Measurements from ENCODE around the gene OGFR. TPM values are rescaled to one million over a fixed set of nuclear protein-coding genes. Genes with fewer than 3 reads are reported as not detected.

The OGFR gene
- total RNA-seq, 1 donor from 2014 or later, result 31.0 TPM

- H3K4me3 Mint-ChIP-seq (ENCODE audit: low read depth), result no peak overlapping the region
- no peak overlapping the region for H3K27ac Mint-ChIP-seq
- H3K9me3 Mint-ChIP-seq (ENCODE audit: low read depth), result no peaks in the 10 kb centered on the region
- H3K27me3 Mint-ChIP-seq, result no peaks in the 10 kb centered on the region
- peaks cover 11% of the 10 kb centered on the region for H3K4me1 Mint-ChIP-seq (ENCODE audit: low read depth)
- no peak for TF ChIP-seq CTCF (IDR thresholded peaks at IDR 0.05; ENCODE audit: unreplicated experiment)
- peaks cover 4% of the 10 kb centered on the region for H3K36me3 Mint-ChIP-seq (ENCODE audit: insufficient read depth)
- DNase-seq (ENCODE audit: low spot score, unreplicated experiment), result no peak
Measured at GRCh38 chr20:62834967-62835730, 30.5 kb downstream of the OGFR start.

- DNase-seq (ENCODE audit: low spot score, unreplicated experiment), result no peak
- Mint-ChIP-seq H3K9me3 (ENCODE audit: low read depth) (no peaks in the 10 kb centered on the region), H3K27ac (no peak overlapping the region), H3K4me3 (ENCODE audit: low read depth) (no peak overlapping the region), H3K27me3 (no peaks in the 10 kb centered on the region), H3K4me1 (ENCODE audit: low read depth) (peaks cover 11% of the 10 kb centered on the region), H3K36me3 (ENCODE audit: insufficient read depth) (peaks cover 6% of the 10 kb centered on the region)
- no peak for TF ChIP-seq CTCF (IDR thresholded peaks at IDR 0.05; ENCODE audit: unreplicated experiment)
Measured at GRCh38 chr20:62835931-62836861, 31.6 kb downstream of the OGFR start.

GRCh38 chr20:62836967-62837490 is 32.4 kb downstream of the OGFR start:
- H3K27ac Mint-ChIP-seq, result no peak overlapping the region
- peaks cover 10% of the 10 kb centered on the region for H3K4me1 Mint-ChIP-seq (ENCODE audit: low read depth)

GRCh38 chr20:62837790-62838127 is 33.1 kb downstream of the OGFR start:
- no peak overlapping the region for H3K27ac Mint-ChIP-seq

More at GRCh38 chr20:62836967-62837490, 32.4 kb downstream of the OGFR start:
- Mint-ChIP-seq H3K9me3 (ENCODE audit: low read depth) (no peaks in the 10 kb centered on the region), H3K27me3 (no peaks in the 10 kb centered on the region), H3K4me3 (ENCODE audit: low read depth) (no peak overlapping the region), H3K36me3 (ENCODE audit: insufficient read depth) (peaks cover 6% of the 10 kb centered on the region)
- no peak for DNase-seq (ENCODE audit: low spot score, unreplicated experiment)
- no peak for TF ChIP-seq CTCF (IDR thresholded peaks at IDR 0.05; ENCODE audit: unreplicated experiment)

More at GRCh38 chr20:62837790-62838127, 33.1 kb downstream of the OGFR start:
- Mint-ChIP-seq H3K4me1 (ENCODE audit: low read depth) (peaks cover 7% of the 10 kb centered on the region), H3K27me3 (no peaks in the 10 kb centered on the region), H3K9me3 (ENCODE audit: low read depth) (no peaks in the 10 kb centered on the region), H3K36me3 (ENCODE audit: insufficient read depth) (peaks cover 6% of the 10 kb centered on the region), H3K4me3 (ENCODE audit: low read depth) (no peak overlapping the region)
- TF ChIP-seq CTCF (IDR thresholded peaks at IDR 0.05; ENCODE audit: unreplicated experiment), result no peak
- no peak for DNase-seq (ENCODE audit: low spot score, unreplicated experiment)

Data from progenitor cell of endocrine pancreas (in vitro differentiated cells).